Measurements from ENCODE around the gene BTBD2.

DNA sequence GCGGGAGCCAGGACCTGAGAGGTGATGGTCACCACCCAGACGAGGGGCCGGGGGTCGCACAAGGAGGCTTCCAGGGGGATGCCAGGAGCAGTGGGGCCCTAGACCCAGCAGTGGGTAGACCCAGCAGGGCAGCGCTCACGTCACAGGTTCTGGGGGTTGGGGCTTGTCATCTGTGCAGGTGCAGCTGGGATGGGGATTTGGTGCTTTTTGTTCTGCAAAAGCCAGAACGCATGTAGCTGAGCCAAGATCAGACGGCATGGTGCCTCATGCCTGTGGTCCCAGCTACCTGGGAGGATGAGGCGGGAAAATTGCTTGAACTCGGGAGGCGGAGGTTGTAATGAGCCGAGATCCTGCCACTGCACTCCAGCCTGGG is 59.4 kb downstream of the BTBD2 start:
- no peak for TF ChIP-seq CTCF (IDR thresholded peaks at IDR 0.05)
- TF ChIP-seq POLR2A (IDR thresholded peaks at IDR 0.05) = no peak

Data from Peyer's patch (tissue), 4 donors.